HG03354 (cell line): ENCODE results near the gene TAAR1.
A peak's percentile ranks its signal among the peaks of the same experiment; 100 is the strongest.
"Not testable (repeated sequence)": the region's sequence is repeated elsewhere in the genome, so short reads cannot be mapped to it uniquely, and the experiment has no call there.

Source experiments
- ATAC-seq: cut with Tn5 transposase; IDR thresholded peaks from one replicate; pipeline ENCODE4 v1.9.1; 2021; ENCODE audit warnings: mild to moderate bottlenecking; ENCODE audit not compliant: unreplicated experiment, poor library complexity, severe bottlenecking

The TAAR1 gene, protein sequence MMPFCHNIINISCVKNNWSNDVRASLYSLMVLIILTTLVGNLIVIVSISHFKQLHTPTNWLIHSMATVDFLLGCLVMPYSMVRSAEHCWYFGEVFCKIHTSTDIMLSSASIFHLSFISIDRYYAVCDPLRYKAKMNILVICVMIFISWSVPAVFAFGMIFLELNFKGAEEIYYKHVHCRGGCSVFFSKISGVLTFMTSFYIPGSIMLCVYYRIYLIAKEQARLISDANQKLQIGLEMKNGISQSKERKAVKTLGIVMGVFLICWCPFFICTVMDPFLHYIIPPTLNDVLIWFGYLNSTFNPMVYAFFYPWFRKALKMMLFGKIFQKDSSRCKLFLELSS

DNA sequence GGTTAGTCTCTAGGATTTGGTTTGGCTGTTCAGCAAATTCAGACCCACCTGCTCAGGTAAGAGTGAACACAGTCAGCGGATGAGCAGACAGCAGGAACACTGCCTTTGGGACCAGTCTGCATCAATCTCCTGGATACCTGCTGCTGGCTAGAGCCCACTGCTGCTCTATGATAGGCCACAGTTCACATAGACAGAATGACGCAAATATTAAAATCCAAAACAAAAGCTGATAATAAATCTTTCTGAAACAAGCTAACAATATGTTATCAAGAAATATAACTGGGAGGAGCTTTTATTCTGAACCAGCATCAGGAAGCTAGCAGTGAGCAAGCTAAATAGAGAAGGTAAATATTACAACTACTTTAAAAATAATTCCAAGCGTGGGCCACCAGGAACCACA lies at the start of gene TAAR1:
Gene TAAR1 (minus strand): TSS at position 101 of the 400 bp plus-strand sequence. CDS start 13,179 bp downstream, outside the sequence.
- no peak for ATAC-seq

DNA sequence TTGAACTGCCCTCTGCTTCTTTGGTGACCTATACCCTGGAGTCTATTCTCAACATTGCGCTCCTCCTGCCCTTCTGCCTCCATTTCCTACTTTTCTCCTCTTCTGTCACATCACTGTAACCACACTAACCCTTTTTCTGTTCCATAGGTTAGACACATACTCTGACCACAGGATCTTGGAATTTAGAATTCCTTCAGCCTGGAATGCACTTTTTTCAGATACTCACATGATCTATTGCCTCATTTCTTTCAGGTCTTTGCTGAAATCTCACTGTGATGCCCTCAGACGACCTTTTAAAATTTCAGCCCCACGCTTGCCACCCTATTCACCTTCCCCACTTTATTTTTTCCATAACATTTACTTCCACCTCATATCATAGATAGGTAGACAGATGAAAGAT lies 49.8 kb upstream of the TAAR1 start:
- no peak for ATAC-seq

DNA sequence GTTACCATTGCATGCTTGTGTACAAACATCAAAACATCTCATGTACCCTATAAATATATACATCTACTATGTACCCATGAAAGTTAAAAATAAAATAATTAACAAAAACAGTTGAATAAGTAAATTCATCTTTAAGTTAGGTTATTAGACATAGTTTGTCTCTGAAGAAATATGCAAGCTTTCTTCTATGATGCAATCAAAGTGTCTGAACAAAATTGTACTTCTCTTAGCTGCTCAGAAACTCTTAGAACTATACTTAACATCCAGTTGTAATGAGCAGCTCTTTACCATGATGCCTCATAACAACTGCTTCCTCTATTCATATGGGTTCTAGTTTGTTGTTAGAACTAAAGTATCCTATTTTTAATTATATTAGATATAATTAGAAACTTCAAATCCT lies 49.0 kb upstream of the TAAR1 start:
- no peak for ATAC-seq

DNA sequence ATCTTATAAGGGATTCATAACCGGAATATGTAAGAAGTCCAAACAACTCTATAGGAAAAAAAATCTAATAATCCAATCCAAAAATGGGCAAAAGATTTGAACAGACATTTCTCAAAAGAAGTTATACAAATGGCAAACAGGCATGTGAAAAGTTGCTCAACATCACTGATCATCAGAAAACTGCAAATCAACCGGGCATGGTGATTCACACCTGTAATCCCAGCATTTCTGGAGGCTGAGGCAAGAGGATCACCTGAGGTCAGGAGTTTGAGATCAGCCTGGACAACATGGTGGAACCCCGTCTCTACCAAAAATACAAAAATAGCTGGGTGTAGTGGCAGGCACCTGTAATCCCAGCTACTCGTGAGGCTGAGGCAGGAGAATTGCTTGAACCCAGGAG lies 47.8 kb upstream of the TAAR1 start:
- ATAC-seq = not testable (repeated sequence)

DNA sequence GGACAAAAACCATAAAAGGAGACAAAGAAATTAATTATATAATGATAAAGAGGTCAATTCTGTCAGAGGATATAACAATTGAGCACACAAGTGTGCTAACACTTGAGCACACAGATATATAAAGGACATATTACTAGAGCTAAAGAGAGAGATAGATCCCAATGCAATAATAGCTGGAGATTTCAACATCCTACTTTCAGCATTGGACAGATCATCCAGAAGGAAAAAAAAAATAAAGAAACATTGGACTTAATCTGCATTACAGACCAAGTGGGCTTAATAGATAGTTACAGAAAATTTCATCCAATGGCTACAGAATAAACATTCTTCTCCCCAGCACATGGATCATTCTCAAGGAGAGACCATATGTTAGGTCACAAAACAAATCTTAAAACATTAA lies 45.0 kb upstream of the TAAR1 start:
- no peak for ATAC-seq

DNA sequence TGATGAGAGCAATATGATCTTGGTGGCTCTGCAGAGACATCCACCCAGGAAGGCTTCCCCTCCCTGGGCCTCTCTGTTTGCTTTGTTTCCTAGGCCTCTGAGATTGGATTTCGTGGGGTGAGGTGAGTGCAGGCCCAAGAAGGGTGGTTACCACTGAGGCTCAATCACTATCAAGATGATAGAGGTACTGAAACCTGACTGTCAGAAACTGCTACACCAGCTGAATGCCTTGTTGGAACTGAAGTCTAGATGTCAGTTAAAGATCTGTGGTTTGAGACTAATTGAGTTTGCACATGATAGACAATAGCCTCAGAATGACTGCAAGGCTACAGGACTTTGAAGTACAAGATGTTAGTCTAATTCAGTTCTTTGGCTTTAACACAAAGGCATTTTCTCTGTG lies 39.6 kb upstream of the TAAR1 start:
- peak; percentile 77 for ATAC-seq

DNA sequence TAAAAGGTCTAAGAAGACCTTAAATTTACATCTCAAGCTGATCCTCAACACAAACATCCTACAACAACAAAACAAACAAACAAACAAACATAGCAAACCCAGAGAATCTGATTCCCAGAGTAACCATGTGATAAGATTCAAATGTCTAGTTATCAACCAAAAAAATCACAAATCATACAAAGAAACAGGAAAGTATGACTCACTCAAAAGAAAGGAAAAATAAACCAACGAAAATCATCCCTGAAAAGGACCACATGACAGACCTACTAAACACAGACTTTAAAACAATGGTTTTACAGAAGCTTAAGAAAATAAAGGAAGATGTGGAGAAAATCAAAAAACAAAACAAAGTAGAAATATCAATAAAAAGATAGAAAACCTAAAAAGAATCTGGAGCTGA lies 36.8 kb upstream of the TAAR1 start:
- ATAC-seq = no peak

DNA sequence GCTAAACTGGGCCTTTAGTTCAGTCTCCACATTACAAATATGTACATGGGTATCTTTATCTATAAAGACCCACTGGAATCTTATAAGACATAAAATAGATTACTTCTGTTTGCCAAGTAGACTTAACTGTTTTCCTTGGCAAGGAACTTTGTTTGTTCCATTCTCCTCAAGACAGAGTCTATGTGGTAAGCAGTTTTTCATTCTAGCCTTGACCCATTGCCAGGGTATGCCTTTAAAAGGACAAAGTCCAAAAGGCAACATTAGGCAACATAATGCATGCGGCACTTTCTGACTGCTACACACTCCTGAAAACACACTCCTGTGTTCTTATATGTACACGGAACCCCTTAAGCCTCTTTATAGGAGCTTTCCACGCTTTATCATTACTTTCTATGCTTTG lies 34.5 kb upstream of the TAAR1 start:
- no peak for ATAC-seq

DNA sequence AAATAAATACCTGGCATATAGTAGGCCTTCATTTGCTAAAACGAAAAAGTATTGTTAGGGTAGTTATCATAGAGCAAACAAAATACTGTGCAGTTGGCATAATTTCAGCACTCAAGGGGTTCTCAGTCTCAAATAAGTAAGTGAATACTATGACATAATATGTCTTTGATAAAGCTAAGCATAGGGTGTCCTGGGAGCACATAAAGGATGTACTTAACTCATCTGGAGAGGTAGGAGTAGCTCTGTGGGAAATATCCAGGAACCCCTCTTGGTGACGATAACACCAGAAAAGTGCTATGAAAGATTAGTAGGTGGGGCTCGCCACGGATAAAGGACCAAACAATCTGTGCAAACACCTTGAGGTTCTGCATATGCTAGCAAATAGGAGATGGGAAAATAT lies 31.7 kb upstream of the TAAR1 start:
- ATAC-seq = no peak

DNA sequence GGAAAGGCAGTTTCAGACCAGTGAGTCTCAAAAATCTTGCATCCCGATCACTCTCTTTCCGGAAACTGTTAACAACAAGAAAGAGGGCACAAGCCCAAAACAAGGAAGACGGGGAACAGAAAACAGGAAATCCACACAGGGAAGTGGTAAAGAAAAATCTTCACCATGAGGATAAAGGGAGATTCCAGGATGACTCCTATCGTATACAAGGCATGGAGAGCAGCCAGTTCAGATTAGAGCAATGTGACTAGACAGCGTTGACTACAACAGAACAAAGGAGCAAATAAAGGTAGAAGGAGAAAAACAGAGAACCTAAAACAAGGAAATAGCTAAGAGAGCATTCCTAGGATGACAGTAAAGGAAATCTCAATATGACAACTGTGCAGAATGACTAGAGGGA lies 28.3 kb upstream of the TAAR1 start:
- ATAC-seq = no peak

DNA sequence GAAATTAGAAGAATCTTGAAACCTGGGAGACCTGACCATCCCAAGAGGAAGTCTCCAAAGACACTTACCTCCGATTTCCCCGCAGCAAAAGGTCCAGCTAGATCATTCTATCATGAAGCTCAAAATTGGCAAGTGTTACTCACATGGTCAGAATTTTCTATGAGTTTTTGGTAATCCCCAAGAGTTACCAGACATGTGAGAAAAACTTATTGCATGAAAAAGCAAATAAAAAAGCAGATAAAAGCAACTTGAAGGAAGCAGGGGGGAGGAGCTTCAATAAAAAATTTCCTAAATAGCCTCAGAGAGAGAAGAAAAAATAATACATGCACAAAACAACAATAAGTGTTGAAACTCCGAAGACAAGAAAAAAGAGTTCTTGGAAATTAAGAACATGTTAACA lies 27.5 kb upstream of the TAAR1 start:
- ATAC-seq = no peak

DNA sequence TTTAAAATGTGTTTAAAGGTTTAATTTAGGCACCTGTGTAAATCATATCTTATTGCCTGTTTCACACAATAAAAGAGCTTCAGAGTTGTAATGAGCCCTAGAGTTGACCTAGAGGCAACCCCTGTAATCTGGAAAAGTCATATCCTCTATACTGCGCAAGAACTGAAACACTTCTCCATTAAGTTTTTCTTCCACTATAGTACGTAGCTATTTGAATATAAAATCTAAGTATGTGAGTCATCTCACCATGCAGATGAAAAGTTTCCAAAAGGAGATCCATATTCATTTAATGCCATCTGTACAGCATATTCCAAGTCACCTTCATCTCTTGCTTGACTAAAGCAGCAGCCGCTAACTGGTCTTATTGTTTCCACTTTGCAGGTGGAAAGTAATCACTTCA lies 26.0 kb upstream of the TAAR1 start:
- ATAC-seq = no peak

DNA sequence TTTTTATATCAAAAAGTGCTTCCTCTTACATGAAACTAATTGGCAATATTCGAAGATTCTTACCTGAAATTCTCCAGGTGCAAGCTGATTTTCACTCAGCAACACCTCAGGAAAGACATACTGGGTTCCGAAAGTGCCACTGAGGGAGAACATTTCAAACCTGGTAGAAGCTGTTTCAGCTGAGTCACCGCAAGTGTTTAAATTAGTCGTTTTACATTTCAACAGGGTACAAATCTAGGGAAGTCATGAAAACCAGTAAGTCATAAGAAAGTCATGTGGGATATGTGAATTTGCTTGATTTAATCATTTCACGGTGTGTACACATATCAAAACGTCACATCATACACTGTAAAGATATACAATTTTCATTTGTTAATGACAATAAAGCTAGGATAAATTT lies 25.3 kb upstream of the TAAR1 start:
- no peak for ATAC-seq

DNA sequence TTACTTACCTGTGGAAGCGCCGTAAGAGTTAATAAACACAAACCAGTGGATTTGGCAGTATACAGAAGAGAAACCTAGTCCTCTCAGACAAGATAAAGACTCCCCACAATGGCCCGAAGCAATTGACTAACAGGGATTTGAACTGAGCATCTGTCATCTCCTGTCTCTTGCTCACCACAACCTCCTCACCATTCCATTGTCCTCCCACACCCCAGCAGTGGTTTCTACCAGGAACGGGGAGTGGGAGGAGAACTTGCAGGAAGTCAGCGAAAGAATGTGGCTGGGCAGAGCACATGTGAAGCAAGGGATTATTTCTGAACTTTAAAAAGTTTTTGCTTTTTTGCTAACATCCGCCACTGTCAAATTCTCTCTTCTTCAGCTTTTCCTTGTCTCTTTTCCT lies 24.6 kb upstream of the TAAR1 start:
- ATAC-seq = no peak

DNA sequence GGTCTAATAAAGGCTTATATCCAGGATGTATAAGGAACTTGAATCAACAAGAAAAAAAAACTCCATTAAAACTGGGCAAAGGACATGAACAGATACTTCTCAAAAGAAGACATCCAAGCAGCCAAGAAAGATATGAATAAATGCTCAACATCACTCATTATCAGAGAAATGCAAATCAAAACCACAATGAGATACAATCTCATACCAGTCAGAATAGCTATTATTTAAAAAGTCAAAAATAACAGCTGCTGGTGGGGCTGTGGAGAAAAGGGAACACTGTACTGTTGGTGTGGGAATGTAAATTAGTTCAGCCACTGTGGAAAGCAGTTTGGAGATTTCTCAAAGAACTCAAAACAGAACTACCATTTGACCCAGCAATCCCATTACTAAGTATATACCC lies 20.1 kb upstream of the TAAR1 start:
- ATAC-seq = peak; percentile 66

DNA sequence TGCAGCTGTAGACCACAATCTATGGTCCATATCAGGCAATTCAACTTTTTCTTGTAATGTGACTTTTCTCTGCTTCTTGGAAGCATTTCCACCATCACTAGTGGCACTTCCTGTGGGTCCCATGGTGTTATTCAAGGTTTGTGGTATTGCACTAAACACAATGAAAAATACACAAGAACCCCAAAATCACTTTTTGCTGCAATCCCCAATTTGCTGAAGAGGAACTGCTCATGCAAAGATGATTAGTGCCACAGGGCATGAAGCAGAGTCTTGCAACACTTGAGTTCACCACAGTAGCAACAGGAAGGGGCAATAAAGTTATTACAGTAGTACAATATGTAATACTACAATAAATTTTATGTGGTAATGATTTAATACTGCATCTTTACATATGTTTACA lies 16.8 kb upstream of the TAAR1 start:
- no peak for ATAC-seq

DNA sequence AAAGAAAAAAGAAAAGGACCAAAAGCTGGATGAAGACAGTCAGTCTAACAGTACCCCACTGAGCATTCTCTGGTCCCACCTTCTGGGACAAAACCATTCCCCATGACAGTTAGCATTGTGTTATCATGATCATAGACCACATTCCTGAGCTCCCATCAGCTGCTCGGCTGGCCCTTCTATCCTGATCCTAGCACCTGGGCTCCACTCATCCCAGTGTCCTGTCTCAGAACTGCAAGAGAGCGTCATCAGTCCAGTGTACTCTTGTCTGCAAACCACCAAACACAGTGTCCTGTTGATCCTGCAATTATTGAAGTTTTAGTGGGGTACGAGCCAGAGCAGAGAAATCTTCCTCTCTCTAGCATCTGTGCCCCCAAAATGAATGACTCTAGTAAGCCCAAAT lies 16.0 kb upstream of the TAAR1 start:
- no peak for ATAC-seq

DNA sequence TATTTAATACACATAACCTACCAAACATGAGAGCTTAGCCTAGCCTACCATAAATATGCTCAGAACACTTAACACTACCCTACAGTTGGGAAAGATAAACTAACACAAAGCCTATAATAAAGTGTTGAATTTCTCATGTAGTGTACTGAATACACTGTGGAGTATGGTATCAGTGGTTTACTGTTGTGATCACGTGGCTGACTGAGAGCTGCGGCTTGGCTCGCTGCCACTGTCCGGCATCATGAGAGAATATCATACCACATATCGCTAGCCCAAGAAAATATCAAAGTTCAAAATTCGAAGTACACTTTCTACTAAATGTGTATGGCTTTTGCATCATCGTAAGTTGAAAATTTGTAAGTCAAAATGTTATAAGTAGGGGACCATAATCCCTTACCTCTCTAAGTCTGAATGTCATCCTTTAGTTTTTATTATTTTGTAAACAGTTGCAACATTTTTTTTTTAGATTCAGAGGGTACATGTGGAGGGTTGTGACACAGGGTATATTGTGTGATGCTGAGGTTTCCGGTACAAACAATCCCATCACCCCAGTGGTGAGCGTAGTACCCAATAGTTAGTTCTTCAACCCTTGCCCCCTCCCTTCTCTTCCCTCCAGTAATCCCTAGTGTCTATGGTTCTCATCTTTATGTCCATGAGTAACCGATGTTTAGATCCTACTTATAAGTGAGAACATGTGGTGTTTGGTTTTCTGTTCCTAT lies 14.6 kb upstream of the TAAR1 start:
- no peak for ATAC-seq

DNA sequence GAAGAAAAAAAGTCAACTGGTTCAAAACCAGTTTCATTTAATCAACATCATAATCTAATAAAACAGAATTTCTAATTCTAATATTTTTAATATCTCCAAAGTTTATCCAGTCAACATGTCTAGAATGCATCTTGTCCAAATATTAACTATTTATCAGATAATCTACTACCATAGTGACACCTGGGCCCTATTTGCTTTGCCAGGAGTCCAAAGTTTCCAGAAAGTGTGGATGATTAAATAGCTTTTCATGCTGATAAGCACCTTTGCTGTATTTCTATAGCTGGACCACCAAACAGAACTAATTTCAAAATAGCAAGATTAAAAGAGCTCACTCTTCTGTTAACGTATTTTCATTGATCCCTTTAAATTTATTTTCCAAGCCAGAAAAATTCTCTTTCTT lies 12.3 kb upstream of the TAAR1 start:
- no peak for ATAC-seq

DNA sequence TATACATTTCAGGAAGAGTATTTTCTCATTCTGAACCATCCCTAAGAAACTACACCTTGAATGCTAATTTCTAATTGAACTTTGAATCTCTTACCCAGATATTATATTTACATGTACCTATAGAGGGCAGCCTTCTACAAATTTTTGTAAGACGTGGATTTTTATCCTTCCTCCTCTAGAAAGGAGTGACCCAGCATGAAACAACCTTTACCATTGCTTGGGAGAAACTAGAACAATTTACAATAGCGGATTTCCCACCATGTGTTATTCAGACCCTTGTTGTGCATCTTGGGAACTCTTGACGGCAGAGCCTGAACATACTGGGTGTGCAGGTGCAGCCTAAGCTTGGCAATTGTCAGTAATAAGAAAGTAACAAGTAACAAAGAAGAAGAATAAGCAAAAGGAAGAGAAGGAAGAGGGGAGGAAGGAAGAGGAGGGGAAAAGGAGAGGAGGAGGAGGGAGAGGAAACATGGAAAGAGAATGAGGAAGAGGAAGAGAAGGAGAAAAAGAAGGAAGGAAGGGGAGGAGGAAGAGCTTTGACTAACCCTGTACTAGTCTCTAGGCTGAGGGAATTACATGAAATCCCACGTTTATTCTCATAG lies 10.8 kb upstream of the TAAR1 start:
- peak; percentile 60 for ATAC-seq

DNA sequence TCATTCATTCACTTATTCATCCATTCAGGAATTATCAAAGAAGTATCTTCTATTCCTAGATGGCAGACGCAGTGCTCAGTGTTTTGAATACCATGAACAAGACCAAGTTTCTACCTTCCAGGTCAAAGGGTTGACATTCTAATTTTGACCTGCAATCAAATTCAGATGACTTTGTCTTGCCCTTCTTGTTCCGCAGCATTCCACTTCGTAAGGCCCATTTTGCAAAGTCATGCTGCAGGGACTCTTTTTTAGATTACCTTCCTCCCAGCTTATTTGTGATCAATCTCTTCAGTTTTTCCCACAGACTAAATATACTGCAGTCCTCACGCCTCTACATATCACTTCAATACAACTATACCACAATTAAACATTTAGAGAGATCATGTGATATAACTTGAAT lies 7.1 kb upstream of the TAAR1 start:
- no peak for ATAC-seq
